HG03064 (cell line): ENCODE measurements around the gene CHSY1.
"Not testable (repeated sequence)": the region's sequence is repeated elsewhere in the genome, so short reads cannot be mapped to it uniquely, and the experiment has no call there.

ENCODE experiments used
- ATAC-seq: cut with Tn5 transposase; IDR thresholded peaks from one replicate; pipeline ENCODE4 v1.9.1; 2021; ENCODE audit warnings: low read depth; ENCODE audit not compliant: unreplicated experiment

Gene CHSY1

DNA sequence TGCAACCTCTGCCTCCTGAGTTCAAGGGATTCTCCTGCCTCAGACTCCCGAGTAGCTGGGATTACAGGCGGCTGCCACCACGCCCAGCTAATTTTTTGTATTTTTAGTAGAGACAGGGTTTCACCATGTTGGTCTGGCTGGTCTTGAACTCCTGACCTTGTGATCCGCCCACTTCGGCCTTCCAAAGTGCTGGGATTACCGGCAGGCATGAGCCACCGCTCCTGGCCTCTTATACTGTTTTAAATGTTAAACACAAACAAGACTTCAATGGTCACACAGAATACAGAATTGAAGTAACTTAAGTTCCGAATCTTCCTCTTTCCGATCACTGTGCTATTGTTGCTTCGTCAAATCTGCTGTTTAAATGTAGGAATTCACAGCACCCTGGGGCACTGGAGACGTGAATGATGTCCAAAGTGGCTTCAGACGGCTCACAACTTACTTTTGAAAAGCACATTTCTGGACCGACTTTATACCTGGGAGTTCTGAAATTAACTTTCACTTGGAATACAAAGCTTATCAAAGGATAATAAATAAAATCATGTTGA is 125.9 kb downstream of the CHSY1 start:
- not testable (repeated sequence) for ATAC-seq
